ENCODE data around the gene SPOCK1. TPM values are rescaled to one million over a fixed set of nuclear protein-coding genes. Genes with fewer than 3 reads are reported as not detected.

Gene SPOCK1
- total and polyA plus RNA-seq, 2 experiments from 2014 or later, result 8.2 to 10.5 TPM

DNA sequence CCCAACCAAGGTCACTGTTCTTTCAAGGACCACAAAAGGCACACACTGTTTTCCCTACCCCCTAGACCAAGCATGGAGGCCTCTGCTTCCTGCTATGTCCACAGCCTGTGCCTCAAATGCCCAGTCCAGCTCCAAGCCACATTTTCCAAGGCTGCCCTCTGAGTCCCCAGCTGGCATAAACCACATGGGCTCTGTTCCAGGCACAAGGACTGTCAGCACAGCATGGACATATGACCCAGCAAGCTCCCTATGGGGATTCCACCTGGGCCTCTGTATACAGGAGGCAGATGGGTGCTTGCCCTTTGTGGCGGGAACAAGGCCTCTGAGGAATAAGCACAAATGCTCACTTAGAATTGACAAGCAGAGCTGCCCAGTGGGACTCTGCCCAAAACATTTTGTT is 115.2 kb downstream of the SPOCK1 start:
- Histone ChIP-seq H3K4me1 (ENCODE audit: insufficient read depth) (no peaks in the 10 kb centered on the region), H4K20me1 (replicated peaks; ENCODE audit: insufficient read depth) (no peaks in the 10 kb centered on the region), H3K4me3 (no peak overlapping the region), H3K36me3 (ENCODE audit: insufficient read depth) (no peaks in the 10 kb centered on the region), H3K27me3 (ENCODE audit: insufficient read depth) (no peaks in the 10 kb centered on the region), H2AFZ (no peak overlapping the region), H3K9me2 (ENCODE audit: insufficient read depth) (no peaks in the 10 kb centered on the region), H3K79me2 (replicated peaks; ENCODE audit: insufficient read depth) (no peaks in the 10 kb centered on the region), H3K27ac (ENCODE audit: low read depth) (no peak overlapping the region), H3K4me2 (no peak overlapping the region), H3F3A (replicated peaks; ENCODE audit: low read depth) (no peaks in the 10 kb centered on the region)
- Mint-ChIP-seq H3K4me3 (no peak overlapping the region), H3K9me3 (peaks cover 47% of the 10 kb centered on the region), H3K27me3 (ENCODE audit: insufficient read depth, low read depth, poor library complexity) (peaks cover 3% of the 10 kb centered on the region), H3K4me1 (peaks cover 4% of the 10 kb centered on the region; the same call in 2 of the 3 replicates), H3K27ac (no peak overlapping the region), H3K36me3 (ENCODE audit: low read depth) (peaks cover 32% of the 10 kb centered on the region)
- DNase-seq (ENCODE audit: low spot score) (no peak), ATAC-seq (no peak)
- TF ChIP-seq JUNB (IDR thresholded peaks at IDR 0.05; ENCODE audit: unreplicated experiment) (no peak), STAT1 (IDR thresholded peaks at IDR 0.05; ENCODE audit: unreplicated experiment) (no peak), NANOG (IDR thresholded peaks at IDR 0.05; ENCODE audit: borderline replicate concordance) (no peak), EZH2phosphoT487 (IDR thresholded peaks at IDR 0.05; ENCODE audit: unreplicated experiment) (no peak), ZNF331 (CRISPR knock-in tag; IDR thresholded peaks at IDR 0.05; ENCODE audit: low read depth) (no peak), POLR2AphosphoS5 (IDR thresholded peaks at IDR 0.05; ENCODE audit: low read depth) (no peak)
- TF ChIP-seq, protein P1, sequence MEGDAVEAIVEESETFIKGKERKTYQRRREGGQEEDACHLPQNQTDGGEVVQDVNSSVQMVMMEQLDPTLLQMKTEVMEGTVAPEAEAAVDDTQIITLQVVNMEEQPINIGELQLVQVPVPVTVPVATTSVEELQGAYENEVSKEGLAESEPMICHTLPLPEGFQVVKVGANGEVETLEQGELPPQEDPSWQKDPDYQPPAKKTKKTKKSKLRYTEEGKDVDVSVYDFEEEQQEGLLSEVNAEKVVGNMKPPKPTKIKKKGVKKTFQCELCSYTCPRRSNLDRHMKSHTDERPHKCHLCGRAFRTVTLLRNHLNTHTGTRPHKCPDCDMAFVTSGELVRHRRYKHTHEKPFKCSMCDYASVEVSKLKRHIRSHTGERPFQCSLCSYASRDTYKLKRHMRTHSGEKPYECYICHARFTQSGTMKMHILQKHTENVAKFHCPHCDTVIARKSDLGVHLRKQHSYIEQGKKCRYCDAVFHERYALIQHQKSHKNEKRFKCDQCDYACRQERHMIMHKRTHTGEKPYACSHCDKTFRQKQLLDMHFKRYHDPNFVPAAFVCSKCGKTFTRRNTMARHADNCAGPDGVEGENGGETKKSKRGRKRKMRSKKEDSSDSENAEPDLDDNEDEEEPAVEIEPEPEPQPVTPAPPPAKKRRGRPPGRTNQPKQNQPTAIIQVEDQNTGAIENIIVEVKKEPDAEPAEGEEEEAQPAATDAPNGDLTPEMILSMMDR (conservative IDR thresholded peaks at IDR 0.05; ENCODE audit: low read depth in 2 of 2), result no peak
- TF ChIP-seq, protein P2, sequence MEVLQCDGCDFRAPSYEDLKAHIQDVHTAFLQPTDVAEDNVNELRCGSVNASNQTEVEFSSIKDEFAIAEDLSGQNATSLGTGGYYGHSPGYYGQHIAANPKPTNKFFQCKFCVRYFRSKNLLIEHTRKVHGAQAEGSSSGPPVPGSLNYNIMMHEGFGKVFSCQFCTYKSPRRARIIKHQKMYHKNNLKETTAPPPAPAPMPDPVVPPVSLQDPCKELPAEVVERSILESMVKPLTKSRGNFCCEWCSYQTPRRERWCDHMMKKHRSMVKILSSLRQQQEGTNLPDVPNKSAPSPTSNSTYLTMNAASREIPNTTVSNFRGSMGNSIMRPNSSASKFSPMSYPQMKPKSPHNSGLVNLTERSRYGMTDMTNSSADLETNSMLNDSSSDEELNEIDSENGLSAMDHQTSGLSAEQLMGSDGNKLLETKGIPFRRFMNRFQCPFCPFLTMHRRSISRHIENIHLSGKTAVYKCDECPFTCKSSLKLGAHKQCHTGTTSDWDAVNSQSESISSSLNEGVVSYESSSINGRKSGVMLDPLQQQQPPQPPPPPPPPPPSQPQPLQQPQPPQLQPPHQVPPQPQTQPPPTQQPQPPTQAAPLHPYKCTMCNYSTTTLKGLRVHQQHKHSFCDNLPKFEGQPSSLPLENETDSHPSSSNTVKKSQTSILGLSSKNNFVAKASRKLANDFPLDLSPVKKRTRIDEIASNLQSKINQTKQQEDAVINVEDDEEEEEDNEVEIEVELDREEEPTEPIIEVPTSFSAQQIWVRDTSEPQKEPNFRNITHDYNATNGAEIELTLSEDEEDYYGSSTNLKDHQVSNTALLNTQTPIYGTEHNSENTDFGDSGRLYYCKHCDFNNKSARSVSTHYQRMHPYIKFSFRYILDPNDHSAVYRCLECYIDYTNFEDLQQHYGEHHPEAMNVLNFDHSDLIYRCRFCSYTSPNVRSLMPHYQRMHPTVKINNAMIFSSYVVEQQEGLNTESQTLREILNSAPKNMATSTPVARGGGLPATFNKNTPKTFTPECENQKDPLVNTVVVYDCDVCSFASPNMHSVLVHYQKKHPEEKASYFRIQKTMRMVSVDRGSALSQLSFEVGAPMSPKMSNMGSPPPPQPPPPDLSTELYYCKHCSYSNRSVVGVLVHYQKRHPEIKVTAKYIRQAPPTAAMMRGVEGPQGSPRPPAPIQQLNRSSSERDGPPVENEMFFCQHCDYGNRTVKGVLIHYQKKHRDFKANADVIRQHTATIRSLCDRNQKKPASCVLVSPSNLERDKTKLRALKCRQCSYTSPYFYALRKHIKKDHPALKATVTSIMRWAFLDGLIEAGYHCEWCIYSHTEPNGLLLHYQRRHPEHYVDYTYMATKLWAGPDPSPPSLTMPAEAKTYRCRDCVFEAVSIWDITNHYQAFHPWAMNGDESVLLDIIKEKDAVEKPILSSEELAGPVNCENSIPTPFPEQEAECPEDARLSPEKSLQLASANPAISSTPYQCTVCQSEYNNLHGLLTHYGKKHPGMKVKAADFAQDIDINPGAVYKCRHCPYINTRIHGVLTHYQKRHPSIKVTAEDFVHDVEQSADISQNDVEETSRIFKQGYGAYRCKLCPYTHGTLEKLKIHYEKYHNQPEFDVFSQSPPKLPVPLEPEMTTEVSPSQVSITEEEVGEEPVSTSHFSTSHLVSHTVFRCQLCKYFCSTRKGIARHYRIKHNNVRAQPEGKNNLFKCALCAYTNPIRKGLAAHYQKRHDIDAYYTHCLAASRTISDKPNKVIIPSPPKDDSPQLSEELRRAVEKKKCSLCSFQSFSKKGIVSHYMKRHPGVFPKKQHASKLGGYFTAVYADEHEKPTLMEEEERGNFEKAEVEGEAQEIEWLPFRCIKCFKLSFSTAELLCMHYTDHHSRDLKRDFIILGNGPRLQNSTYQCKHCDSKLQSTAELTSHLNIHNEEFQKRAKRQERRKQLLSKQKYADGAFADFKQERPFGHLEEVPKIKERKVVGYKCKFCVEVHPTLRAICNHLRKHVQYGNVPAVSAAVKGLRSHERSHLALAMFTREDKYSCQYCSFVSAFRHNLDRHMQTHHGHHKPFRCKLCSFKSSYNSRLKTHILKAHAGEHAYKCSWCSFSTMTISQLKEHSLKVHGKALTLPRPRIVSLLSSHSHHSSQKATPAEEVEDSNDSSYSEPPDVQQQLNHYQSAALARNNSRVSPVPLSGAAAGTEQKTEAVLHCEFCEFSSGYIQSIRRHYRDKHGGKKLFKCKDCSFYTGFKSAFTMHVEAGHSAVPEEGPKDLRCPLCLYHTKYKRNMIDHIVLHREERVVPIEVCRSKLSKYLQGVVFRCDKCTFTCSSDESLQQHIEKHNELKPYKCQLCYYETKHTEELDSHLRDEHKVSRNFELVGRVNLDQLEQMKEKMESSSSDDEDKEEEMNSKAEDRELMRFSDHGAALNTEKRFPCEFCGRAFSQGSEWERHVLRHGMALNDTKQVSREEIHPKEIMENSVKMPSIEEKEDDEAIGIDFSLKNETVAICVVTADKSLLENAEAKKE (CRISPR knock-in tag; IDR thresholded peaks at IDR 0.05), result no peak
- TF ChIP-seq, protein P3, sequence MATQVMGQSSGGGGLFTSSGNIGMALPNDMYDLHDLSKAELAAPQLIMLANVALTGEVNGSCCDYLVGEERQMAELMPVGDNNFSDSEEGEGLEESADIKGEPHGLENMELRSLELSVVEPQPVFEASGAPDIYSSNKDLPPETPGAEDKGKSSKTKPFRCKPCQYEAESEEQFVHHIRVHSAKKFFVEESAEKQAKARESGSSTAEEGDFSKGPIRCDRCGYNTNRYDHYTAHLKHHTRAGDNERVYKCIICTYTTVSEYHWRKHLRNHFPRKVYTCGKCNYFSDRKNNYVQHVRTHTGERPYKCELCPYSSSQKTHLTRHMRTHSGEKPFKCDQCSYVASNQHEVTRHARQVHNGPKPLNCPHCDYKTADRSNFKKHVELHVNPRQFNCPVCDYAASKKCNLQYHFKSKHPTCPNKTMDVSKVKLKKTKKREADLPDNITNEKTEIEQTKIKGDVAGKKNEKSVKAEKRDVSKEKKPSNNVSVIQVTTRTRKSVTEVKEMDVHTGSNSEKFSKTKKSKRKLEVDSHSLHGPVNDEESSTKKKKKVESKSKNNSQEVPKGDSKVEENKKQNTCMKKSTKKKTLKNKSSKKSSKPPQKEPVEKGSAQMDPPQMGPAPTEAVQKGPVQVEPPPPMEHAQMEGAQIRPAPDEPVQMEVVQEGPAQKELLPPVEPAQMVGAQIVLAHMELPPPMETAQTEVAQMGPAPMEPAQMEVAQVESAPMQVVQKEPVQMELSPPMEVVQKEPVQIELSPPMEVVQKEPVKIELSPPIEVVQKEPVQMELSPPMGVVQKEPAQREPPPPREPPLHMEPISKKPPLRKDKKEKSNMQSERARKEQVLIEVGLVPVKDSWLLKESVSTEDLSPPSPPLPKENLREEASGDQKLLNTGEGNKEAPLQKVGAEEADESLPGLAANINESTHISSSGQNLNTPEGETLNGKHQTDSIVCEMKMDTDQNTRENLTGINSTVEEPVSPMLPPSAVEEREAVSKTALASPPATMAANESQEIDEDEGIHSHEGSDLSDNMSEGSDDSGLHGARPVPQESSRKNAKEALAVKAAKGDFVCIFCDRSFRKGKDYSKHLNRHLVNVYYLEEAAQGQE (IDR thresholded peaks at IDR 0.05; ENCODE audit: unreplicated experiment), result no peak
- TF ChIP-seq, protein P4, sequence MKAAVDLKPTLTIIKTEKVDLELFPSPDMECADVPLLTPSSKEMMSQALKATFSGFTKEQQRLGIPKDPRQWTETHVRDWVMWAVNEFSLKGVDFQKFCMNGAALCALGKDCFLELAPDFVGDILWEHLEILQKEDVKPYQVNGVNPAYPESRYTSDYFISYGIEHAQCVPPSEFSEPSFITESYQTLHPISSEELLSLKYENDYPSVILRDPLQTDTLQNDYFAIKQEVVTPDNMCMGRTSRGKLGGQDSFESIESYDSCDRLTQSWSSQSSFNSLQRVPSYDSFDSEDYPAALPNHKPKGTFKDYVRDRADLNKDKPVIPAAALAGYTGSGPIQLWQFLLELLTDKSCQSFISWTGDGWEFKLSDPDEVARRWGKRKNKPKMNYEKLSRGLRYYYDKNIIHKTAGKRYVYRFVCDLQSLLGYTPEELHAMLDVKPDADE (IDR thresholded peaks at IDR 0.05), result no peak

Data from GM23338 (cell line).